ENCODE data around the gene GLRX5.

DNA sequence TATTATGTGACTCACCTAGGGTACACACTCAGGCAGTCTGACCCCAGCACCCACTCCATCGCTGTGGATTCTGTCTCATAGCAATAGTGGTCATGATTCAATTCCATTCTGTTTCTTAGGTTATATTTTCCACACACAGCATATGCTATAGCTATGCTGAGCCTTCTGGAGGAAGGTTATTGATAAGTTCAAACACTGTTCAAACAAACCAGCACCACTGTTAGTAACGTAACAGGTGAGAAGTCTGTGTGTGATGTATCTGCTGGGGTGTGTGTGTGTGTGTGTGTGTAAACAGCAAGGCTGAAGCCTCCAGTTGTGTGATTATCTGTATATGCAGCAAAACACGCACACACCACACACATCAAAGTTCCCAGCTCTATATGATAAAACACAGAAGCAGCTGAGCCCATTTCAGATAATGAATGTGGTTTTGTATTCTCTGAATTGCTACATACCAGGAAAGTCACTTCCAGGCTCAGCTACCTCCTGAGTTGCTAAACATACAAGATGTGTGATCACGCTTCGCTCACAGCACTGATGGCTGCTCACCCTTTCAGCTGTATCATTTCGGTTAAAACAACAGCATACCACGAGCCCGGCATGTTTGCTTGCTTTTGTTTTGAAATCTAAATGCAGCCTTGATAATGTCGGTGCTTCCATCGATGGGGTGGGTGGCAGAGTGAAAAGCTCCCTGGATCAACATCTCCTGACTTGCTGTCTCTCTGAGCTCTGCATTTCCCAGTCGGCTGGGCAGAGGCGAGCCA is 11.6 kb upstream of the GLRX5 start:
- TF ChIP-seq, protein P1, sequence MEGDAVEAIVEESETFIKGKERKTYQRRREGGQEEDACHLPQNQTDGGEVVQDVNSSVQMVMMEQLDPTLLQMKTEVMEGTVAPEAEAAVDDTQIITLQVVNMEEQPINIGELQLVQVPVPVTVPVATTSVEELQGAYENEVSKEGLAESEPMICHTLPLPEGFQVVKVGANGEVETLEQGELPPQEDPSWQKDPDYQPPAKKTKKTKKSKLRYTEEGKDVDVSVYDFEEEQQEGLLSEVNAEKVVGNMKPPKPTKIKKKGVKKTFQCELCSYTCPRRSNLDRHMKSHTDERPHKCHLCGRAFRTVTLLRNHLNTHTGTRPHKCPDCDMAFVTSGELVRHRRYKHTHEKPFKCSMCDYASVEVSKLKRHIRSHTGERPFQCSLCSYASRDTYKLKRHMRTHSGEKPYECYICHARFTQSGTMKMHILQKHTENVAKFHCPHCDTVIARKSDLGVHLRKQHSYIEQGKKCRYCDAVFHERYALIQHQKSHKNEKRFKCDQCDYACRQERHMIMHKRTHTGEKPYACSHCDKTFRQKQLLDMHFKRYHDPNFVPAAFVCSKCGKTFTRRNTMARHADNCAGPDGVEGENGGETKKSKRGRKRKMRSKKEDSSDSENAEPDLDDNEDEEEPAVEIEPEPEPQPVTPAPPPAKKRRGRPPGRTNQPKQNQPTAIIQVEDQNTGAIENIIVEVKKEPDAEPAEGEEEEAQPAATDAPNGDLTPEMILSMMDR (IDR thresholded peaks at IDR 0.05; ENCODE audit: borderline replicate concordance, extremely low read depth, low read length, poor library complexity, severe bottlenecking) = no peak
- no peak for TF ChIP-seq EZH2 (IDR thresholded peaks at IDR 0.05; ENCODE audit: borderline replicate concordance, low read depth, low read length, severe bottlenecking)
